Kidney epithelial cell (primary cell): ENCODE data around the gene IL11RA. TPM values are rescaled to one million over a fixed set of nuclear protein-coding genes. Genes with fewer than 3 reads are reported as not detected.

ENCODE experiments used
- DNase-seq: peaks from one replicate; pipeline ENCODE4 v3.0.0-alpha.2; 2010; ENCODE audit warnings: low read depth
- H3K27me3 ChIP-seq: 2 replicates; pipeline ENCODE4 v1.6.0; 2011; ENCODE audit warnings: low read length; ENCODE audit not compliant: control insufficient read depth, insufficient read depth
- H3K36me3 ChIP-seq: 2 replicates; pipeline ENCODE4 v1.5.1; 2011; ENCODE audit warnings: low read length; ENCODE audit not compliant: control insufficient read depth, insufficient read depth
- H3K4me3 ChIP-seq: 2 replicates; pipeline ENCODE4 v1.5.1; 2011; ENCODE audit warnings: low read depth, mild to moderate bottlenecking, control low read depth, low read length
- CTCF ChIP-seq: IDR thresholded peaks from 2 replicates; pipeline ENCODE4 v1.5.1; 2011; ENCODE audit warnings: mild to moderate bottlenecking, moderate library complexity, low read length, control low read depth, inconsistent platforms; ENCODE audit not compliant: insufficient read depth, poor library complexity, severe bottlenecking
- total RNA-seq: library from RNA; depleted of rRNA; stranded (reverse); fragments of >200 nt; gene quantifications from 2 replicates; pipeline ENCODE4 v1.2.3, GENCODE V29; 2015

IL11RA gene
- total RNA-seq, 1 donor from 2014 or later, result 5.9 TPM

DNA sequence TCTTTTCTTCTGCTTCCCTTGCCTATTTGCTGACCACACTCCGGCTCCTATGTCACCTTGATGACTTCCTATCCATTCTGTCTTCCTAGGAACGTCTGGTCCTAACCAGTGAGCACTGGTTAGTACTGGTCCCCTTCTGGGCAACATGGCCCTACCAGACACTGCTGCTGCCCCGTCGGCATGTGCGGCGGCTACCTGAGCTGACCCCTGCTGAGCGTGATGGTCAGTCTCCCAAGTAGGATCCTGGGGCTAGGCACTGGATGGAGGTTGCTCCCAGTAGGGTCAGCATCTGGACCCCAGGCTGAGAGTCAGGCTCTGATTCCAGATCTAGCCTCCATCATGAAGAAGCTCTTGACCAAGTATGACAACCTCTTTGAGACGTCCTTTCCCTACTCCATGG, 3.3 kb upstream of the IL11RA start:
- Histone ChIP-seq H3K36me3 (no peaks in the 10 kb centered on the region), H3K4me3 (no peak overlapping the region), H3K27me3 (no peaks in the 10 kb centered on the region)
- TF ChIP-seq CTCF, result no peak
- no peak for DNase-seq

DNA sequence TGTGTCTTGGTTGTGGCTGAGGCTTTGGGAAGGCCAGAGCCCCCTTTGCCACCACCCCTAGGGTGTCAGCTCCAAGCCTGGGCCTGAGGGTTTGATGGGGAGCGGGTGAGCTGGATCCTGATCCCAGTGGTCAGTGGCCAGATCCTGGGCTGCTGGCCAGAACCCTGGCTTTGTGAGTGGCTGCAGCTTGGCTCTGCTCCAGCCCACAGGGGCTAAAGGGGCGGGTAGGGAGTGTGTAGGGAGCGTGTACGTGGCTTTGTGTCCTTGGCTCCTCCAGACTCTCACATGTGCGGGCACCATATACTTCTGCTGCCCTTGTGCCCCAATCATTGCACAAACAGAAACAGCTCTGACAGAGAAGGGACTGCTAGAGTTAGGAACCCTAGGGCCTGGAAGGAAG, 1.2 kb upstream of the IL11RA start:
- Histone ChIP-seq H3K36me3 (no peaks in the 10 kb centered on the region), H3K4me3 (no peak overlapping the region), H3K27me3 (no peaks in the 10 kb centered on the region)
- DNase-seq, result no peak
- no peak for TF ChIP-seq CTCF

DNA sequence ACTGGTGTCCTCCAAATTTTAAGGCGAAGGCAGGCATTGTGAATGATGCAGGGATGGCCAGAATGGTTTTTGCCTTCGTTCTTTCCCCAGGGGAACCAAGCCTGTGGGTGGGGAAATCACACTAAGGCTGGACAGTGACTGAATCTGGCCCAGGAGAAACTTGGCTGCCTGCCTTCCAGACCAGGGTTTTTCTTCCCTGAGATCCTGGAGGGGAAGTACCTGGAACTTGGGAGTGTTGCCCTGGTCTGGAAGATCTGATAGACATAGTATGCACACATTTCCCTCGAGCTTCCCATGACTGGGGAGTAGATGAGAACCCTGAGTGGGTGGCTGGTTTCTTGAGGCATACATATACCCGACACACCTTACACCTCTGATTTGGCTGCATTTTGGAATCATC, 664 bp upstream of the IL11RA start:
- H3K4me3 ChIP-seq, result peak overlapping the region; percentile 33
- H3K27me3 ChIP-seq, result no peaks in the 10 kb centered on the region
- H3K36me3 ChIP-seq, result no peaks in the 10 kb centered on the region
- no peak for TF ChIP-seq CTCF
- DNase-seq, result no peak

GRCh38 chr9:34652602-34653000, 616 bp downstream of the IL11RA start:
- H3K36me3 ChIP-seq, result no peaks in the 10 kb centered on the region
- H3K27me3 ChIP-seq, result no peaks in the 10 kb centered on the region
- no peak for DNase-seq
- no peak overlapping the region for H3K4me3 ChIP-seq
- TF ChIP-seq CTCF, result no peak

GRCh38 chr9:34653151-34654072, 1.4 kb downstream of the IL11RA start:
- no peak overlapping the region for H3K4me3 ChIP-seq
- DNase-seq, result no peak
- TF ChIP-seq CTCF, result no peak
- H3K27me3 ChIP-seq, result no peaks in the 10 kb centered on the region
- H3K36me3 ChIP-seq, result no peaks in the 10 kb centered on the region
